Stomach (tissue), 9 donors: Measurements from ENCODE around the gene CRHR1. TPM values are rescaled to one million over a fixed set of nuclear protein-coding genes. Genes with fewer than 3 reads are reported as not detected.

Source experiments
- DNase-seq, 2 donors: peaks; one replicate each; pipeline versions ENCODE4 v3.0.0 to v3.0.0-alpha.2; 2013 to 2019
- H3K27ac ChIP-seq, 5 donors: fragments of 200-600 bp in 4 of 5; sonication (generic) in 4 of 5; one replicate each; pipeline ENCODE4 v1.5.1; 2013 to 2019; ENCODE audit warnings: mild to moderate bottlenecking in 1 of 5, moderate library complexity in 1 of 5
- H3K27me3 ChIP-seq, 3 donors: fragments of 200-600 bp; sonication (generic); one replicate each; pipeline ENCODE4 v1.5.1; 2017 to 2019; ENCODE audit warnings: mixed run types in 1 of 3
- H3K36me3 ChIP-seq, 4 donors: fragments of 200-600 bp; sonication (generic); 1 replicate in 3 of 4; 2 replicates in 1 of 4; pipeline ENCODE4 v1.5.1; 2016 to 2019
- H3K4me1 ChIP-seq, 4 donors: fragments of 200-600 bp; sonication (generic); one replicate each; pipeline ENCODE4 v1.5.1; 2016 to 2019
- H3K4me3 ChIP-seq, 4 donors: fragments of 200-600 bp; sonication (generic) in 3 of 4; one replicate each; pipeline ENCODE4 v1.5.1; 2016 to 2019; ENCODE audit warnings: mild to moderate bottlenecking in 1 of 4
- H3K9me3 ChIP-seq, 4 donors: fragments of 200-600 bp; sonication (generic); one replicate each; pipeline ENCODE4 v1.5.1; 2016 to 2019
- CTCF ChIP-seq, 7 experiments: fragments of 450-650 bp in 4 of 7; fragments of 200-600 bp in 3 of 7; sonication (generic) in 3 of 7; IDR thresholded peaks; one replicate each; pipeline ENCODE4 v1.5.1; 2016 to 2019; ENCODE audit warnings: antibody characterized with exemption in 7 of 7, control low read depth in 2 of 7, mild to moderate bottlenecking in 1 of 7
- EP300 ChIP-seq: sonication (generic); formaldehyde crosslinking; IDR thresholded peaks from one replicate; pipeline ENCODE4 v1.6.1; 2017; ENCODE audit warnings: antibody characterized with exemption
- POLR2A ChIP-seq, 4 donors: fragments of 450-650 bp; IDR thresholded peaks; one replicate each; pipeline ENCODE4 v1.6.1; 2016; ENCODE audit warnings: antibody characterized with exemption in 4 of 4, control low read depth in 2 of 4, mild to moderate bottlenecking in 1 of 4, moderate library complexity in 1 of 4
- POLR2AphosphoS5 ChIP-seq, 3 donors: sonication (generic); formaldehyde crosslinking; IDR thresholded peaks; one replicate each; pipeline ENCODE4 v1.6.1; 2016; ENCODE audit warnings: antibody characterized with exemption in 3 of 3
- WGBS, 5 donors: extraction: QIAGEN DNeasy Blood & Tissue Kit in 3 of 5; methylation state at CpG; one replicate each; pipeline versions ENCODE4 v1.1.5 to v1.1.7; 2013 to 2018; 5-methylcytosine and 5-hydroxymethylcytosine counted together
- intact Hi-C: fragments of 100-400 bp; cut with DNase I; formaldehyde crosslinking; loops from one replicate; pipeline ENCODE4 v1.15.1; 2023; ENCODE audit warnings: low total_unique reads
- polyA plus RNA-seq, 3 donors: library from polyadenylated mRNA; stranded (reverse); fragments of 200-250 nt; gene quantifications; one replicate each; pipeline ENCODE4 v1.2.3, GENCODE V29; 2013
- total RNA-seq, 5 donors: library from RNA; depleted of rRNA; stranded (reverse); fragments of >200 nt; gene quantifications; one replicate each; pipeline versions ENCODE4 v1.1.0 to v1.2.3, GENCODE V29; 2014 to 2016
- donor health status: healthy with polysubstance abuse.
- donor health status: Bipolar disorder and iron deficiency.
- donor health status: healthy.

The CRHR1 gene
- total and polyA plus RNA-seq, 8 donors = not detected

GRCh38 chr17:45808845-45809244, 24.7 kb downstream of the CRHR1 start:
- no peaks in the 10 kb centered on the region for H3K4me1 ChIP-seq
- no peak for TF ChIP-seq POLR2AphosphoS5 (IDR thresholded peaks at IDR 0.05)
- TF ChIP-seq EP300 = no peak
- TF ChIP-seq POLR2A (IDR thresholded peaks at IDR 0.05) = no peak
- no peak for TF ChIP-seq CTCF (IDR thresholded peaks at IDR 0.05)
- no peaks in the 10 kb centered on the region for H3K9me3 ChIP-seq
- no peak overlapping the region for H3K4me3 ChIP-seq
- intact Hi-C loops = no loop called here
- no peak overlapping the region for H3K27ac ChIP-seq
- WGBS, 5 donors = 79 to 100% (median 84%) methylated on average over 1 of the region's 1 CpG
- no peak for DNase-seq
- H3K36me3 ChIP-seq = no peaks in the 10 kb centered on the region
- H3K27me3 ChIP-seq = peaks cover 0 to 83% (median 32%) of the 10 kb centered on the region in 3 donors

- intact Hi-C loops = no loop called here
- Histone ChIP-seq H3K36me3 (no peaks in the 10 kb centered on the region), H3K9me3 (no peaks in the 10 kb centered on the region), H3K27me3 (peaks cover 0 to 83% (median 28%) of the 10 kb centered on the region in 3 donors), H3K4me3 (no peak overlapping the region), H3K27ac (no peak overlapping the region), H3K4me1 (no peaks in the 10 kb centered on the region)
- DNase-seq = peak in 1 of 2 donors; percentile 33
- no peak for TF ChIP-seq POLR2A (IDR thresholded peaks at IDR 0.05)
- no peak for TF ChIP-seq POLR2AphosphoS5 (IDR thresholded peaks at IDR 0.05)
- TF ChIP-seq EP300 = no peak
- 60 to 72% (median 70%) methylated on average over 15 of the region's 15 CpGs for WGBS, 5 donors
Measured at GRCh38 chr17:45809499-45809898, 25.4 kb downstream of the CRHR1 start.

GRCh38 chr17:45812102-45812501, 28.0 kb downstream of the CRHR1 start:
- Histone ChIP-seq H3K4me1 (no peaks in the 10 kb centered on the region), H3K36me3 (no peaks in the 10 kb centered on the region), H3K27me3 (peaks cover 0 to 63% (median 21%) of the 10 kb centered on the region in 3 donors), H3K27ac (no peak overlapping the region), H3K9me3 (no peaks in the 10 kb centered on the region), H3K4me3 (no peak overlapping the region)
- intact Hi-C loops = no loop called here
- no peak for TF ChIP-seq POLR2AphosphoS5 (IDR thresholded peaks at IDR 0.05)
- TF ChIP-seq CTCF (IDR thresholded peaks at IDR 0.05) = no peak
- TF ChIP-seq POLR2A (IDR thresholded peaks at IDR 0.05) = no peak
- TF ChIP-seq EP300 = no peak
- no peak for DNase-seq
- 49 to 60% (median 56%) methylated on average over 3 of the region's 3 CpGs for WGBS, 5 donors

- intact Hi-C loops = no loop called here
- 25 to 31% (median 29%) methylated on average over 21 to 22 of the region's 22 CpGs for WGBS, 5 donors
- Histone ChIP-seq H3K27ac (no peak overlapping the region), H3K36me3 (no peaks in the 10 kb centered on the region), H3K9me3 (no peaks in the 10 kb centered on the region), H3K4me1 (no peaks in the 10 kb centered on the region), H3K27me3 (peaks cover 0 to 56% (median 19%) of the 10 kb centered on the region in 3 donors), H3K4me3 (no peak overlapping the region)
- peak in 1 of 2 donors; percentile 46 for DNase-seq
- TF ChIP-seq POLR2A (IDR thresholded peaks at IDR 0.05) (no peak), EP300 (no peak), POLR2AphosphoS5 (IDR thresholded peaks at IDR 0.05) (no peak), CTCF (IDR thresholded peaks at IDR 0.05) (no peak)
Measured at GRCh38 chr17:45813048-45813725, 29.1 kb downstream of the CRHR1 start.
